Measurements from ENCODE around the gene FKBP5.

Gene FKBP5

GRCh38 chr6:35642471-35643161, 46.1 kb downstream of the FKBP5 start:
- H3K36me3 ChIP-seq (ENCODE audit: insufficient read depth, low read length): no peaks in the 10 kb centered on the region
- no peak overlapping the region for H3K27ac ChIP-seq (ENCODE audit: low read length)

GRCh38 chr6:35640017-35640664, 48.6 kb downstream of the FKBP5 start:
- ATAC-seq (ENCODE audit: insufficient read depth, low read depth) (no peak), DNase-seq (no peak)
- Histone ChIP-seq H4K20me1 (ENCODE audit: insufficient read depth, low read length) (no peaks in the 10 kb centered on the region), H3K27me3 (ENCODE audit: insufficient read depth, low read length, poor library complexity) (peaks cover 21% of the 10 kb centered on the region), H3K4me1 (ENCODE audit: insufficient read depth, low read length) (no peaks in the 10 kb centered on the region), H3K27ac (ENCODE audit: low read length) (no peak overlapping the region), H3K79me2 (ENCODE audit: insufficient read depth, low read length) (no peaks in the 10 kb centered on the region), H3K9me3 (ENCODE audit: insufficient read depth, low read length, severe bottlenecking) (no peaks in the 10 kb centered on the region), H3K9ac (ENCODE audit: low read depth, low read length) (no peak overlapping the region), H2AFZ (ENCODE audit: low read depth, low read length) (no peak overlapping the region), H3K4me3 (ENCODE audit: low read depth in 1 of 2, low read length in 2 of 2) (no peak overlapping the region), H3K4me2 (ENCODE audit: insufficient read depth, low read length) (no peak overlapping the region), H3K36me3 (ENCODE audit: insufficient read depth, low read length) (no peaks in the 10 kb centered on the region)
- TF ChIP-seq CTCF (IDR thresholded peaks at IDR 0.05; ENCODE audit: borderline replicate concordance, extremely low read depth, low read length, poor library complexity, severe bottlenecking): no peak
- no peak for TF ChIP-seq EZH2 (IDR thresholded peaks at IDR 0.05; ENCODE audit: borderline replicate concordance, low read depth, low read length, severe bottlenecking)

More at GRCh38 chr6:35642471-35643161, 46.1 kb downstream of the FKBP5 start:
- H3K4me2 ChIP-seq (ENCODE audit: insufficient read depth, low read length): no peak overlapping the region
- no peak for ATAC-seq (ENCODE audit: insufficient read depth, low read depth)
- no peak for DNase-seq
- no peaks in the 10 kb centered on the region for H3K4me1 ChIP-seq (ENCODE audit: insufficient read depth, low read length)
- peaks cover 26% of the 10 kb centered on the region for H3K27me3 ChIP-seq (ENCODE audit: insufficient read depth, low read length, poor library complexity)
- no peak overlapping the region for H3K9ac ChIP-seq (ENCODE audit: low read depth, low read length)
- H3K4me3 ChIP-seq (ENCODE audit: low read depth in 1 of 2, low read length in 2 of 2): no peak overlapping the region
- H2AFZ ChIP-seq (ENCODE audit: low read depth, low read length): no peak overlapping the region
- TF ChIP-seq EZH2 (IDR thresholded peaks at IDR 0.05; ENCODE audit: borderline replicate concordance, low read depth, low read length, severe bottlenecking): no peak
- no peak for TF ChIP-seq CTCF (IDR thresholded peaks at IDR 0.05; ENCODE audit: borderline replicate concordance, extremely low read depth, low read length, poor library complexity, severe bottlenecking)
- no peaks in the 10 kb centered on the region for H3K79me2 ChIP-seq (ENCODE audit: insufficient read depth, low read length)
- no peaks in the 10 kb centered on the region for H4K20me1 ChIP-seq (ENCODE audit: insufficient read depth, low read length)
- no peaks in the 10 kb centered on the region for H3K9me3 ChIP-seq (ENCODE audit: insufficient read depth, low read length, severe bottlenecking)

GRCh38 chr6:35638679-35639078, 50.0 kb downstream of the FKBP5 start:
- Histone ChIP-seq H3K9me3 (ENCODE audit: insufficient read depth, low read length, severe bottlenecking) (no peaks in the 10 kb centered on the region), H3K4me3 (ENCODE audit: low read depth in 1 of 2, low read length in 2 of 2) (no peak overlapping the region), H3K27ac (ENCODE audit: low read length) (no peak overlapping the region), H3K4me2 (ENCODE audit: insufficient read depth, low read length) (no peak overlapping the region), H3K36me3 (ENCODE audit: insufficient read depth, low read length) (no peaks in the 10 kb centered on the region), H2AFZ (ENCODE audit: low read depth, low read length) (no peak overlapping the region), H3K79me2 (ENCODE audit: insufficient read depth, low read length) (no peaks in the 10 kb centered on the region), H3K4me1 (ENCODE audit: insufficient read depth, low read length) (no peaks in the 10 kb centered on the region), H3K9ac (ENCODE audit: low read depth, low read length) (no peak overlapping the region), H3K27me3 (ENCODE audit: insufficient read depth, low read length, poor library complexity) (peaks cover 15% of the 10 kb centered on the region), H4K20me1 (ENCODE audit: insufficient read depth, low read length) (no peaks in the 10 kb centered on the region)
- no peak for DNase-seq
- TF ChIP-seq EZH2 (IDR thresholded peaks at IDR 0.05; ENCODE audit: borderline replicate concordance, low read depth, low read length, severe bottlenecking) (no peak), CTCF (IDR thresholded peaks at IDR 0.05; ENCODE audit: borderline replicate concordance, extremely low read depth, low read length, poor library complexity, severe bottlenecking) (no peak)
- ATAC-seq (ENCODE audit: insufficient read depth, low read depth): no peak

Data from DND-41 (cell line).